Hindlimb muscle (tissue), 1 donor: ENCODE data around the gene IL17RC. TPM values are rescaled to one million over a fixed set of nuclear protein-coding genes. Genes with fewer than 3 reads are reported as not detected.

Experiments
- polyA plus RNA-seq: library from polyadenylated mRNA; unstranded; fragments of 120-200 nt; gene quantifications from one replicate; pipeline ENCODE4 v1.2.1, GENCODE V29; 2013; ENCODE audit not compliant: insufficient read length

IL17RC gene
- polyA plus RNA-seq, 1 donor: 16.8 TPM

Other genes with a start within 250 kb of the IL17RC start
- not detected for gene CPNE9, start 213.3 kb upstream of the IL17RC start, polyA plus RNA-seq
- gene BRPF1, start 185.4 kb upstream of the IL17RC start, polyA plus RNA-seq: 13.3 TPM
- 33.1 TPM for gene OGG1, start 167.1 kb upstream of the IL17RC start, polyA plus RNA-seq
- 17.4 TPM for gene CAMK1, start 147.2 kb upstream of the IL17RC start, polyA plus RNA-seq
- 68.8 TPM for gene TADA3, start 124.6 kb upstream of the IL17RC start, polyA plus RNA-seq
- 73.9 TPM for gene ARPC4, start 124.0 kb upstream of the IL17RC start, polyA plus RNA-seq
- gene TTLL3, start 106.8 kb upstream of the IL17RC start, polyA plus RNA-seq: 37.3 TPM
- 31.2 TPM for gene RPUSD3, start 73.1 kb upstream of the IL17RC start, polyA plus RNA-seq
- 2.7 TPM for gene CIDEC, start 36.8 kb upstream of the IL17RC start, polyA plus RNA-seq
- gene JAGN1, start 26.5 kb upstream of the IL17RC start, polyA plus RNA-seq: 31.6 TPM
- 3.1 TPM for gene IL17RE, start 14.2 kb upstream of the IL17RC start, polyA plus RNA-seq
- 40.3 TPM for gene CRELD1, start 16.7 kb downstream of the IL17RC start, polyA plus RNA-seq
- 2.0 TPM for gene PRRT3, start 35.3 kb downstream of the IL17RC start, polyA plus RNA-seq
- gene EMC3, start 69.7 kb downstream of the IL17RC start, polyA plus RNA-seq: 36.2 TPM
- gene FANCD2, start 109.3 kb downstream of the IL17RC start, polyA plus RNA-seq: 6.4 TPM
- gene FANCD2OS, start 191.2 kb downstream of the IL17RC start, polyA plus RNA-seq: not detected
- 142 TPM for gene BRK1, start 198.6 kb downstream of the IL17RC start, polyA plus RNA-seq
- 47.9 TPM for gene VHL, start 224.7 kb downstream of the IL17RC start, polyA plus RNA-seq
- 0.86 TPM for gene IRAK2, start 247.8 kb downstream of the IL17RC start, polyA plus RNA-seq